ENCODE data around the gene APEH.

Gene APEH

GRCh38 chr3:49650637-49651036 lies 23.5 kb upstream of the APEH start:
- DNase-seq (ENCODE audit: low spot score): no peak

DNA sequence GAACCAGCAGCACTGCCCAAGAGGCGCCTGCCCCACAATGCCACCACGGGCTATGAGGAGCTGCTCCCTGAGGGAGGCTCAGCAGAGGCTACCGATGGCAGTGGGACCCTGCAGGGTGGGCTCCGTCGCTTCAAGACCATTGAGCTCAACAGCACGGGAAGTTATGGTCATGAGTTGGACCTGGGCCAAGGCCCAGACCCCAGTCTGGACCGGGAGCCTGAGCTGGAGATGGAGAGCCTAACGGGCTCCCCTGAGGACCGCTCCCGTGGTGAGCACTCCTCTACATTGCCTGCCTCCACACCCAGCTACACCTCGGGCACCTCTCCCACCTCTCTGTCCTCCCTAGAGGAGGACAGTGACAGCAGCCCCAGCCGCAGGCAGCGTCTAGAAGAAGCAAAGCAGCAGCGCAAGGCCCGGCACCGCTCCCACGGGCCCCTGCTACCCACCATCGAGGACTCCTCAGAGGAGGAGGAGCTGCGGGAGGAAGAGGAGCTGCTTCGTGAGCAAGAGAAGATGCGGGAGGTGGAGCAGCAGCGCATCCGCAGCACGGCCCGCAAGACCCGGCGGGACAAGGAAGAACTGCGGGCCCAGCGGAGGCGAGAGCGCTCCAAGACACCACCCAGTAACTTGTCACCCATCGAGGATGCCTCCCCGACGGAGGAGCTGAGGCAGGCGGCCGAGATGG lies 21.8 kb upstream of the APEH start:
- DNase-seq (ENCODE audit: low spot score): no peak

DNA sequence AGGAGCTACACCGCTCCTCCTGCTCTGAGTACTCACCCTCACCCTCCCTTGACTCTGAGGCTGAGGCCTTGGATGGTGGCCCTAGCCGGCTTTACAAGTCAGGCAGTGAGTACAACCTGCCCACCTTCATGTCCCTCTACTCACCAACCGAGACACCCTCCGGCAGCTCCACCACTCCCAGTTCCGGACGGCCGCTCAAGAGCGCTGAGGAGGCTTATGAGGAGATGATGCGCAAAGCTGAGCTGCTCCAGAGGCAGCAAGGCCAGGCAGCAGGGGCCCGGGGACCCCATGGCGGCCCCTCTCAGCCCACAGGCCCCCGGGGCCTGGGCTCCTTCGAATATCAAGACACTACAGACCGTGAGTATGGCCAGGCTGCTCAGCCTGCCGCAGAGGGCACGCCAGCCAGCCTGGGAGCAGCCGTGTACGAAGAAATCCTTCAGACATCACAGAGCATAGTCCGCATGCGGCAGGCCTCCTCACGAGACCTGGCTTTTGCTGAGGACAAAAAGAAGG lies 21.2 kb upstream of the APEH start:
- DNase-seq (ENCODE audit: low spot score): no peak

GRCh38 chr3:49653621-49654020 lies 20.5 kb upstream of the APEH start:
- no peak for DNase-seq (ENCODE audit: low spot score)

GRCh38 chr3:49654176-49654825 lies 19.9 kb upstream of the APEH start:
- DNase-seq (ENCODE audit: low spot score): no peak

DNA sequence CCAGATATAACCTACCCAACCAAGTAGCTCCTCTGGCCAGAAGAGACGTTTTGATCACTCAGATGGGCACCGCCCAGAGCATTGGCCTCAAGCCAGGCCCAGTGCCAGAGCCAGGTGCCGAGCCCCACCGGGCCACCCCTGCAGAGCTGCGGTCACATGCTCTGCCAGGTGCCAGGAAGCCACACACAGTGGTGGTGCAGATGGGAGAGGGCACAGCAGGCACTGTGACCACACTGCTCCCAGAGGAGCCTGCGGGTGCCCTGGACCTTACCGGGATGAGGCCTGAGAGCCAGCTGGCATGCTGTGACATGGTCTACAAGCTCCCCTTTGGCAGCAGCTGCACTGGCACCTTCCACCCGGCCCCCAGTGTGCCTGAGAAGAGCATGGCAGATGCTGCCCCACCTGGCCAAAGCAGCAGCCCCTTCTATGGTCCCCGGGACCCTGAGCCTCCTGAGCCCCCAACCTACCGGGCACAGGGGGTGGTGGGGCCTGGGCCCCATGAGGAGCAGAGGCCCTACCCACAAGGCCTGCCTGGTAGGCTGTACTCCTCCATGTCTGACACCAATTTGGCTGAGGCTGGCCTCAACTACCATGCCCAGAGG lies 19.1 kb upstream of the APEH start:
- DNase-seq (ENCODE audit: low spot score): no peak

DNA sequence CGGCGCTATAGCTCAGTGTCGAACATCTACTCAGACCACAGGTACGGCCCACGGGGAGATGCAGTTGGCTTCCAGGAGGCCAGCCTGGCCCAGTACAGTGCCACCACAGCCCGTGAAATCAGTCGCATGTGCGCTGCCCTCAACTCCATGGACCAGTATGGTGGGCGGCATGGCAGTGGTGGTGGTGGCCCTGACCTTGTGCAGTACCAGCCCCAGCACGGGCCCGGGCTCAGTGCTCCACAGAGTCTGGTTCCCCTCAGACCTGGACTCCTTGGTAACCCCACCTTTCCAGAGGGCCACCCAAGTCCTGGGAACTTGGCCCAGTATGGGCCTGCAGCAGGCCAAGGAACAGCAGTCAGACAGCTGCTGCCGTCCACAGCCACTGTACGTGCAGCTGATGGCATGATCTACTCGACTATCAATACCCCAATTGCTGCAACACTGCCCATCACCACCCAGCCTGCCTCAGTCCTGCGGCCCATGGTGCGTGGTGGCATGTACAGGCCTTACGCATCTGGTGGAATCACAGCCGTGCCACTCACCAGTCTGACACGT lies 18.3 kb upstream of the APEH start:
- no peak for DNase-seq (ENCODE audit: low spot score)

DNA sequence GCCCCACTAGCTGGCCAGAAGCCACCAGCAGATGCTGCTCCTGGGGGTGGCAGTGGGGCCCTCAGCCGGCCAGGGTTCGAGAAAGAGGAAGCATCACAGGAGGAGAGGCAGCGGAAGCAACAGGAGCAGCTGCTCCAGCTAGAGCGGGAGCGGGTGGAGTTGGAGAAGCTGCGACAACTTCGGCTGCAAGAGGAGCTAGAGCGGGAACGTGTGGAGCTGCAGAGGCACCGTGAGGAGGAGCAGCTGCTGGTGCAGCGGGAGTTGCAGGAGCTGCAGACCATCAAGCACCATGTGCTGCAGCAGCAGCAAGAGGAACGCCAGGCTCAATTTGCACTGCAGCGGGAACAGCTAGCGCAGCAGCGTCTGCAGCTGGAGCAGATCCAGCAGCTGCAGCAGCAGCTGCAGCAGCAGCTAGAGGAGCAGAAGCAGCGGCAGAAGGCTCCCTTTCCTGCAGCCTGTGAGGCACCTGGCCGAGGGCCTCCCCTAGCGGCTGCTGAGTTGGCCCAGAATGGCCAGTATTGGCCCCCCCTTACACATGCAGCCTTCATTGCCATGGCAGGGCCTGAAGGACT lies 17.5 kb upstream of the APEH start:
- DNase-seq (ENCODE audit: low spot score): no peak

GRCh38 chr3:49657208-49657915 lies 16.8 kb upstream of the APEH start:
- DNase-seq (ENCODE audit: low spot score): no peak

DNA sequence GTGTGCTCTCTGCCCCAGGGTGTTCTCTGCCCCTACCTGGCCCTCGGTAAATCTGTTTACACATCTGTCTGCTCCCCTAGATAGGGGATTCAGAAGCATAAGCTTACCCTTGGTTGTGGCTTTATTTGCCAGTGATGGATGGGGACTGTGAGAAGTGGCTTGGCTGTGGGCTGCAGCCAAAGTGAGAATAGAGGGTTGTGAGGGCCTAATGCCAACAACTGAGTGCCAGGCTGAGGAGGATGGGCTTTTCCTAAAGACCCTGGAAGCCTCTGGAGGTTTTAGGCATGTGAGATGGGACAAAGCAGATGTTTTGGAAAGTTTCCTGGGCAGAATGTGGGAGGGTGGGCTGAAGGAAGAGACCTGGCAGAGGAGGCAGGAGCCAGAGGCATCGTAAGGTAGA lies 15.4 kb upstream of the APEH start:
- no peak for DNase-seq (ENCODE audit: low spot score)

DNA sequence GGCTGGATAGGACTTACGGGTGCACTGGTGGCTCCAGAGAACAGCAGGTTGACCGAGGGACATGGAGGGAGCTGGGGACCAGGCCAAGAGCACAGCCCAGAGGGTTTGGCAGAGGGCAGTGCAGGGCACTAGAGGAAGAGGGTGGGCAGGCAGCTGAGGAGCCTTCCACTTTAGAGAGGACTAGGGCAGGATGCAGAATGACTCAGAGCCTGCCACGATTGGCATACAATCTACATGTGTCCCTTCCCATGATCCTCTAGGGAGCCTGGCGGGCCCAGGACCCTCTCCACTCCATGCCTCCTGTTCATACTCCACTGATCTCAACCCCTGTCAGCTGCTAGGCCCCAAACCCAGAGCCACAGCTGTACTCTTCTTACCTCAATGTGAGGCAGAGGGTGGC lies 14.4 kb upstream of the APEH start:
- no peak for DNase-seq (ENCODE audit: low spot score)

DNA sequence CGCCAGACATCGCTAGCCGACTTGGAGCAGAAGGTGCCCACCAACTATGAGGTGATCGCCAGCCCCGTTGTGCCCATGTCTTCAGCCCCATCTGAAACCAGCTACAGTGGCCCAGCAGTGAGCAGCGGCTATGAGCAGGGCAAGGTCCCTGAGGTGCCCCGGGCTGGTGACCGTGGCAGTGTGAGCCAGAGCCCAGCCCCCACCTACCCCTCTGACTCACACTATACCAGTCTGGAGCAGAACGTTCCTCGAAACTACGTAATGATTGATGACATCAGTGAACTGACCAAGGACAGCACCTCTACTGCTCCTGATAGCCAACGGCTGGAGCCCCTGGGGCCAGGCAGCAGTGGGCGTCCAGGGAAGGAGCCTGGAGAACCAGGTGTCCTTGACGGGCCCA lies 12.9 kb upstream of the APEH start:
- DNase-seq (ENCODE audit: low spot score): no peak

DNA sequence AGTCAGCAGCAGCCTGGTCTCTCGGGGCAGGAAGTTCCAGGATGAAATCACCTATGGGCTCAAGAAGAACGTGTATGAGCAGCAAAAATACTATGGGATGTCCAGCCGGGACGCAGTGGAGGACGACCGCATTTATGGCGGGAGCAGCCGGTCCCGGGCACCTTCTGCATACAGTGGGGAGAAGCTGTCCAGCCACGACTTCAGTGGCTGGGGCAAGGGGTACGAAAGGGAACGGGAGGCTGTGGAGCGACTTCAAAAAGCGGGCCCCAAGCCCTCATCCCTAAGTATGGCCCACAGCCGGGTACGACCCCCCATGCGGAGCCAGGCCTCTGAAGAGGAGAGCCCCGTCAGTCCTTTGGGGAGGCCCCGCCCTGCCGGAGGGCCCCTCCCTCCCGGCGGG lies 12.1 kb upstream of the APEH start:
- DNase-seq (ENCODE audit: low spot score): no peak

GRCh38 chr3:49662720-49663413 lies 11.3 kb upstream of the APEH start:
- no peak for DNase-seq (ENCODE audit: low spot score)

GRCh38 chr3:49663831-49664230 lies 10.3 kb upstream of the APEH start:
- no peak for DNase-seq (ENCODE audit: low spot score)

DNA sequence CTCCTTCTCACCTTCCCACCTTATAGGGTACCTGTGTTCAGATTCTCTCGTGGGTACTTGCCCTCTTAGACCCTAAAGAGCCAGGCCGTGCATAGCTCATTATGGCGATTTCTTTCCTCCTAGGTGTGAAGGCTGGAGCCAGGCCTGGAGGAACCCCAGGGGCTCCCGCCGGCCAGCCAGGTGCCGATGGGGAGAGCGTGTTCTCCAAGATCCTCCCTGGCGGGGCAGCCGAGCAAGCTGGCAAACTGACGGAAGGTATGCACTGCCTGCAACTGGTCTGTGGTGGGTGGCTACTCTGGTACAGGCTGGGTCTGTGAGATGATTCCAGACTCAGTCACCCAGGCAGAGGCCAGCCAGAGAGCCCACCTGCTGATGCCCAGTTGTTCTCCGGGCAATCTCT lies 9.9 kb upstream of the APEH start:
- no peak for DNase-seq (ENCODE audit: low spot score)

DNA sequence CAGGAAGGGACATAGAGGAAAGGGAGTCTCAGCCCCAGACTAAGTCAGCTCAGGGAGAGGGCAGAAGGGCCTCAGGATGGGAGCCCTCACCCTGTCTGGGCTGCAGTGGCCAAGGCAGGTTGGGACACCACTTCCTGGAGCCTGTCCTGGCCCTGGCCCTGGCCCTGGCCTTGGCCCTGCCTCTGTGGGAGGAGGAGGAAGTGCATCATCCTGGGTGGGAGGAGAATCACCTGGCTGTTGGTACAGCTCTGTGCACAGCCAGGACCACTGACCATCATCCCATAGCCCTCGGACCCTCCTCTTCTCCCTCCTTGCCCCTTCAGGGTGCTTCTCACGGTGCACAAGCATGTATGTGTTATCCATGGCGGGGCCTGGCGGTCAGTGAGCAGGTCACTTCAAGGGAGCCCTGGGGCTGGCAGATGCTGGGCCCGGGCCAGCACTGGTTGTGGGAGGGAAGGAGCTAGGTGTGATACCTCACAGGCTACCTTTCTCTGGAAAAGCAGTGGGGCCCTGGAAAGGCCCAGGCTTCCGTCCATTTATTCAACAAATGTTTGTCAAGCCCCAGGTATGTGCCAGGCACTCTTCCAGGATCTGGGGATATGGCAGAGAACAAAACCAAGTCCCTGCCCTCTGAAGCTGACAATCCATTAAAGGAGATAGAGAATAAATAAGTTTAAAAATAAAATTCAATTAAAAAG lies 8.2 kb upstream of the APEH start:
- no peak for DNase-seq (ENCODE audit: low spot score)

GRCh38 chr3:49666592-49666991 lies 7.6 kb upstream of the APEH start:
- no peak for DNase-seq (ENCODE audit: low spot score)

GRCh38 chr3:49667701-49668413 lies 6.3 kb upstream of the APEH start:
- DNase-seq (ENCODE audit: low spot score): no peak

DNA sequence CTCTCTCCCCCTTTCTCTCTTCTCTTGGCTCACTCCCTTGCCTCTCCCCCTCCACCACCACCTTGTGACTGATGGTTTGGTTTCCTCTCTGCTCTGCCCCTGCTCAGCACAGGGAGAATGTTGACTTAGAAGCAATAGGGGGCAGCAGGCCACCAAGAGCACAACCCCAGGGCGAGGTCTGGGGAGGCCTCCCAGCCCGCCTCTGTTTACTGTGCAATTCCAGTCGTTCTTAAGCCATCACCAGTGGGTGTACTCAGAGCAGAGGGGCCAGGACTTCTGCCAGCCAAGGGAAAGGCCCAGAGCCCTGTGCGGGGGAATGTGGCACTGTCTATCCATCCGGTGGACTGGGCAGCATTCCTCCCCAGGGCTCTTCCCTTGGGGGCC lies 5.7 kb upstream of the APEH start:
- DNase-seq (ENCODE audit: low spot score): no peak

Measured in kidney capillary endothelial cell (primary cell).